ENCODE data around the gene NINJ1.

The NINJ1 gene

GRCh38 chr9:93097511-93098201, 36.4 kb downstream of the NINJ1 start:
- peak overlapping the region; percentile 76 for H3K4me3 ChIP-seq (ENCODE audit: low read length)
- no peak for DNase-seq (ENCODE audit: low read depth)
- no peak for TF ChIP-seq CTCF (conservative IDR thresholded peaks at IDR 0.05; ENCODE audit: low read depth, low read length)

- TF ChIP-seq CTCF (conservative IDR thresholded peaks at IDR 0.05; ENCODE audit: low read depth, low read length) = no peak
- DNase-seq (ENCODE audit: low read depth) = no peak
- peak overlapping the region; percentile 76 for H3K4me3 ChIP-seq (ENCODE audit: low read length)
These were observed 37.2 kb downstream of the NINJ1 start for GRCh38 chr9:93096811-93097382.

DNA sequence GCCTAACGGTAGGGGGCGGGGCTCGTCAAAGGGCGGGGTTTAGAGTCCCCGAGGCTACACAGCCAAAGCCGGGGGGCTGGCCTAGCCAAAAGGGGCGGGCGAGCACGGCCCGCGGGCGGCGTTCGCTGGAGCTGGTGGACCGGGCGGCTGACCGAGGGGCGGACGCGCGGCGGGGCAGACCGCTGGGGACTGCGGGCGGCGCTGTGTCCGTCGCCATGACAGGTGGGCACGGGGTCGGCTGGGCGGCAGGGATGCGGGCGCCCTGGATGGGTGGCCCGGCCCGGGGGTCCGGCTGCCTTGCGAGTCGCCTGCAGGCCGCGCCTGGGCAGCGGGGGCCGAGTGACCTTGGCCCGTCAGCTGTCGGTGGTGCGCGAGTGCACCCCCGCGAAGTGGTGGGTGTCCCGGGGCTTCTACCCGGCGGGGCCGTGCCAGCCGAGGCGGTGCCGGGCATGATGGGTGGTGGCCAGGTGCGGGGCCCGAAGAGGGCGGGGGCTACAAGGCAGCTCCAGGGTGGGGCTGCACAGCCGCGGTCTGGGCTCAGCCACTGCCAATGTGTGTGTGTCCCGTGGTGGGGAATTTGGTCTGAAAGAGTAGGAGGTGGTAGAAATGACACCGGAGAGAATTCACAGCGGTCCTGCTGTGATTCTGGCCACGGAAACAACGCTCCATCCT, 37.8 kb downstream of the NINJ1 start, which contains the start of gene CARD19:
Gene CARD19 (plus strand): TSS at position 87 of the 672 bp plus-strand sequence. CDS start 129 bp downstream, at position 216.
- peak within 1 kb of the TSS; percentile 76 for H3K4me3 ChIP-seq (ENCODE audit: low read length)
- no peak for DNase-seq (ENCODE audit: low read depth)
- no peak for TF ChIP-seq CTCF (conservative IDR thresholded peaks at IDR 0.05; ENCODE audit: low read depth, low read length)

GRCh38 chr9:93095205-93096130, 38.6 kb downstream of the NINJ1 start:
- no peak for TF ChIP-seq CTCF (conservative IDR thresholded peaks at IDR 0.05; ENCODE audit: low read depth, low read length)
- peak overlapping the region; percentile 45 for H3K4me3 ChIP-seq (ENCODE audit: low read length)
- peak; percentile 88 for DNase-seq (ENCODE audit: low read depth)

DNA sequence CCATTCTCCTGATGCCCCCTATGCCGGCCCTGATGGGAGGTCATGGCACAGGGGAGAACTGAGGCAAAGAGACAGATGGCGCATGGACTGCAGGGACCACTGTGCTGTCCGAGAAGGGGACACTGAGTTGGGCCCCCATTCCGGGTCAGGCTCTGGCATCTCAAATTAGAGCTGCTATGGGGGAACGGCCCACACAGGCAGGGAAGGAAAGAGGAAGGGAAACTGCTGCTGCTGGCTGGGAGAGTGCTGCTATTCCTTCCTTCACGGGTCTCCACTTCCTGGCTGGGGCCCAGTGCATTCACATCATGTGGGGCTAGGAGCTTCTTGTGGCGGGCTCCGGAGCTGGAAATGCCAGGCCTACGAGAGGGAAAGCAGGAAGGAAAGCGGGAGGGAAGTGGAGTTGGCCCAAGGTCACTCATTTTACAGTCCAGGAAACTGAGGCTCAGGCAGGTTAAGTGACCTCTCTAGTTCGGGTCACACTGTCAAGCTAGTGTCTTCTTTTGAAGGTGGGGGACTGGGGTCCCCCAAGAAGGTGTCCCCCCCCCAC, 39.3 kb downstream of the NINJ1 start:
- peak overlapping the region; percentile 45 for H3K4me3 ChIP-seq (ENCODE audit: low read length)
- TF ChIP-seq CTCF (conservative IDR thresholded peaks at IDR 0.05; ENCODE audit: low read depth, low read length) = no peak
- no peak for DNase-seq (ENCODE audit: low read depth)

GRCh38 chr9:93093877-93094657, 40.0 kb downstream of the NINJ1 start:
- H3K4me3 ChIP-seq (ENCODE audit: low read length) = no peak overlapping the region
- TF ChIP-seq CTCF (conservative IDR thresholded peaks at IDR 0.05; ENCODE audit: low read depth, low read length) = no peak
- no peak for DNase-seq (ENCODE audit: low read depth)

Data from retinal pigment epithelial cell (primary cell).